Keratinocyte (primary cell): ENCODE results near the gene NEB.

ENCODE experiments used
- CTCF ChIP-seq, 3 experiments: IDR thresholded peaks in 1 of 3; conservative IDR thresholded peaks in 1 of 3; optimal IDR thresholded peaks in 1 of 3; 2 replicates in 2 of 3; 3 replicates in 1 of 3; pipeline versions ENCODE3 to v1.5.1; 2011; ENCODE audit warnings: low read length in 3 of 3, mild to moderate bottlenecking in 3 of 3, moderate library complexity in 2 of 3, control low read depth in 1 of 3, inconsistent platforms in 1 of 3; ENCODE audit not compliant: insufficient read depth in 2 of 3; ENCODE audit errors: extremely low read depth in 1 of 3
- EZH2 ChIP-seq: IDR thresholded peaks from one replicate; pipeline ENCODE4 v1.6.1; 2012; ENCODE audit warnings: inconsistent platforms, mild to moderate bottlenecking, low read length, moderate library complexity

DNA sequence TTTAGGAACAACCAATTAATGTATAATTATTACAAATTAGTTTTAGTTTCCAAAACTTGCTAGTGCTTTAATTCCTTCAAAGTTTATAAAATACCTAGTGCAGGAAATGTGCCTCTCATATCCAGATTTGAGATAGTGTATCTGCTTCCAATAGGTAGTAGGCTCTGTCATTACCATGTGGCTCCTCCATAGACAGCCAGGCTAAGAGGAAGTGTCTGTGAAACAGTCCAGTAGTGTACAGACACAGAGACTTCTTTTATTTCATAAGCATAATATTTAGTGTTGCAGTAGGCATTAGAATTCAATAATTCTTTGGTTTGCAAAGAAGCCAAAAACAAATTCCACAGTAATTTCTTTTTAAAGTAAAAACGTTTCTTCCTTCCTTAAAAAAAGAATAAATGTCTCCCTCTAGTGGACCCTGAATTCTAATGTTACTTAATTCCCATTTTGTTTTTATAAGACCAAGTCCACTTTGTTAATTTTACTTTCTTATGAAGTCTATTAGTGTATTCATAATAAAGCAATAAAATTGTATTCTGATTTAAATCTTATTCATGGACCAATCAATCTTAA is 101.2 kb downstream of the NEB start:
- TF ChIP-seq CTCF (optimal IDR thresholded peaks at IDR 0.05 in 1 of 3, IDR thresholded peaks at IDR 0.05 in 1 of 3, conservative IDR thresholded peaks at IDR 0.05 in 1 of 3; ENCODE audit: extremely low read depth in 1 of 3, insufficient read depth in 2 of 3, low read length in 3 of 3) (peak in 1 of 3 experiments; percentile 23), EZH2 (no peak)
